Measurements from ENCODE around the gene BSND. TPM values are rescaled to one million over a fixed set of nuclear protein-coding genes. Genes with fewer than 3 reads are reported as not detected.

Gene BSND
- not detected for total RNA-seq

DNA sequence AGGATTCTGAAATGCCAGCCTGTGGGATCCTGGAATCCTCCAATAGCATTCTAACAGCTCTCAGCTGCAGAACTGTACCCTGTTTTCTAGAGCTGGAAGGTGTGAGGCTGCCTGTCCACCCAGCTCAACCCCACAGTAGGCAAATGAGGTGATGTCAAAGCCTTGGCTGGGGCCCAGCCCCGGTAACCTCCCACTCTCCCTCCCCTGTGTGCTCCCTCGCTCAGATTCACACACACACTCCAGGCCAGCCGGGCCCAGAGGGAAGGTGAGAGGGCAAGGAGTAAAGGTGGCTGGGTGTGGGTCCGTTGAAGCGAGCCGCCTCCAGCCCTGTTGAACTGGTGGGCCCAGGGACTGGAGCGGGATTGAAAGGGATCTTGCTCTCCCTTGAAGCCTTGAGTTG, at the start of gene BSND:
BSND (plus strand) TSS at position 257 of the 400 bp plus-strand sequence. CDS start 254 bp downstream, outside the sequence.
- intact Hi-C loops (cut with DNase I): no loop called here
- Histone ChIP-seq H3K9me3 (no peaks in the 10 kb centered on the region), H3K36me3 (no peaks in the 10 kb centered on the region), H3K4me1 (no peaks in the 10 kb centered on the region), H3K27me3 (peaks cover 5% of the 10 kb centered on the region), H3K9ac (ENCODE audit: low read depth in 2 of 2, low read length in 2 of 2) (no peak within 1 kb of the TSS), H3K4me3 (no peak within 1 kb of the TSS), H3K27ac (no peak within 1 kb of the TSS)
- no peak for DNase-seq
- TF ChIP-seq, protein P1, sequence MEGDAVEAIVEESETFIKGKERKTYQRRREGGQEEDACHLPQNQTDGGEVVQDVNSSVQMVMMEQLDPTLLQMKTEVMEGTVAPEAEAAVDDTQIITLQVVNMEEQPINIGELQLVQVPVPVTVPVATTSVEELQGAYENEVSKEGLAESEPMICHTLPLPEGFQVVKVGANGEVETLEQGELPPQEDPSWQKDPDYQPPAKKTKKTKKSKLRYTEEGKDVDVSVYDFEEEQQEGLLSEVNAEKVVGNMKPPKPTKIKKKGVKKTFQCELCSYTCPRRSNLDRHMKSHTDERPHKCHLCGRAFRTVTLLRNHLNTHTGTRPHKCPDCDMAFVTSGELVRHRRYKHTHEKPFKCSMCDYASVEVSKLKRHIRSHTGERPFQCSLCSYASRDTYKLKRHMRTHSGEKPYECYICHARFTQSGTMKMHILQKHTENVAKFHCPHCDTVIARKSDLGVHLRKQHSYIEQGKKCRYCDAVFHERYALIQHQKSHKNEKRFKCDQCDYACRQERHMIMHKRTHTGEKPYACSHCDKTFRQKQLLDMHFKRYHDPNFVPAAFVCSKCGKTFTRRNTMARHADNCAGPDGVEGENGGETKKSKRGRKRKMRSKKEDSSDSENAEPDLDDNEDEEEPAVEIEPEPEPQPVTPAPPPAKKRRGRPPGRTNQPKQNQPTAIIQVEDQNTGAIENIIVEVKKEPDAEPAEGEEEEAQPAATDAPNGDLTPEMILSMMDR (IDR thresholded peaks at IDR 0.05): no peak

DNA sequence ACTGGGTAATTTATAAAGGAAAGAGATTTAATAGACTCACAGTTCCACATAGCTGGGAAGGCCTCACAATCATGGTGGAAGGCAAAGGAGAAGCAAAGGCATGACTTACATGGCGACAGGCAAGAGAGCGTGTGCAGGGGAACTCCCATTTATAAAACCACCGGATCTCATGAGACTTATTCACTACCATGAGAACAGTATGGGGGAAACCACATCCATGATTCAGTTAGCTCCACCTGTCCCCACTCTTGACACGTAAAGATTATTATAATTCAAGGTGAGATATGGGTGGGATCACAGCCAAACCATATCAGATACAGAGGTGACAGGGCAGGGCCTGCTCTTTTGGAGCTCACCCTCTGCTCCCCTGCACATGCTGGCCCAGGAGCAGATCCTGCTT, 49.7 kb upstream of the BSND start:
- TF ChIP-seq, protein P1 (IDR thresholded peaks at IDR 0.05): no peak
- intact Hi-C loops (cut with DNase I): no loop called here

DNA sequence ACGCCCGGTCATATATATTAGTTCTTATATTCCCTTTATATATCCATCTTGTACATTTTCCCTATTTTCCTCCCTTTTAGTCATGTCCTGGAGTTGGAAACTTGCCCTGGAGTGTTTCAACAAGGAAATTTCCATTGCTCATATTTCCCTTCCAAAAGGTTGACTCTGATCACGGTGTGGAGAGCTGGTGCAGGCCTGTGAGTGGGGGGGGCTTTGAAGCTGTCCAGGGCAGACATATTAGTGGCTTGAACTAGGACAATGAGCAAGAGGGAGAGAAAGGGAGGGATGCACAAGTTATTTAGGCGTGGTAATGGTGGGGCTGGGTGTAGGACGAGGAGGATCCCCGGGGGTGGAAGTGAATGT, 48.7 kb upstream of the BSND start:
- H3K9ac ChIP-seq (ENCODE audit: low read depth in 2 of 2, low read length in 2 of 2): no peak overlapping the region

More for the DNA sequence above, 49.7 kb upstream of the BSND start:
- H3K9me3 ChIP-seq: no peaks in the 10 kb centered on the region
- H3K27ac ChIP-seq: no peak overlapping the region
- H3K27me3 ChIP-seq: no peaks in the 10 kb centered on the region
- no peaks in the 10 kb centered on the region for H3K4me1 ChIP-seq
- no peak overlapping the region for H3K4me3 ChIP-seq
- no peak for DNase-seq
- no peaks in the 10 kb centered on the region for H3K36me3 ChIP-seq
- no peak overlapping the region for H3K9ac ChIP-seq (ENCODE audit: low read depth in 2 of 2, low read length in 2 of 2)

DNA sequence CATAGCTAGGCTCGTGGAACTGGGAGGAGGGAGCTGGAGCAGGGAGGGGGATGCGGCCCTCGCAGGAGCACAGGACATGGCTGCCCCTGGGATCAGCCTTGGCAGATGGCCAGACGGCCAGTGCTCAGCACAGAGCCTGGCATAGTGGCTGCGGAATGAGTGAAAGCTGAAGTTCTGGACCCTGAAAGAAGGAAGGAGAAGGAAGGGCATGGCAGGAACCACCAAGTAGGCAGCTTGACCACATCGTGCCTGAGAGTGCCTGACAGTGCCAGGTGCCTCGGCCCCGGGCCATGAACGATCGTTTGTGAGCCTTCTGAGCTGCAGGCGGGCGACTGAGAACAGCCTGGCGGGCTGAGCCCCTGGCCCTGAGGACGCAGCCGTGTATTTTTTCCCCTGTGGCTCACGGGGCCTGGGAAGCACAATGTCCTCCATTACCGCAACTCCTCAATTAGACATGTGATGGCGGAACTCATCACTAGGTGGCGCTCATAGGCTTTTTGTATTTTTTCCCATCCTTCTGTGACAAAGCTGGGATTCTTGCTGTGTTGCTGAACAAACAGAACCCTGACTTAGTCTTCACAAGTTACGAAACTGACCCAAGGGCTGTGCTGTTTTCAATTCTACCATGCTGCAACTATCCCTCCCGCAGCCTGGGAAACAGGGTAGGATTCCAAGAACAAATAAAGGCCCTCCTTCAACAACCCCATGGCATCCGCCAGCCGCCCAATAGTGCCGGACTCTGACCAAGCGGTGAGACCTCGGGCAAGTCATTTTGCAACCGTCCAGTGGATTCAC, 48.2 kb upstream of the BSND start:
- H3K4me3 ChIP-seq: no peak overlapping the region
- no peak overlapping the region for H3K9ac ChIP-seq (ENCODE audit: low read depth in 2 of 2, low read length in 2 of 2)
- peak; percentile 87 for DNase-seq
- H3K27ac ChIP-seq: no peak overlapping the region
- no peaks in the 10 kb centered on the region for H3K9me3 ChIP-seq
- H3K36me3 ChIP-seq: no peaks in the 10 kb centered on the region
- no peaks in the 10 kb centered on the region for H3K27me3 ChIP-seq
- TF ChIP-seq, protein P1 (IDR thresholded peaks at IDR 0.05): peak; percentile 64
- intact Hi-C loops (cut with DNase I): loop anchor here (1.0 kb wide), 1 partner anchor 46 kb away; no protein-coding TSS in a partner anchor
- H3K4me1 ChIP-seq: no peaks in the 10 kb centered on the region

More for the DNA sequence above, 48.7 kb upstream of the BSND start:
- Histone ChIP-seq H3K27me3 (no peaks in the 10 kb centered on the region), H3K9me3 (no peaks in the 10 kb centered on the region), H3K4me1 (no peaks in the 10 kb centered on the region), H3K36me3 (no peaks in the 10 kb centered on the region), H3K4me3 (no peak overlapping the region), H3K27ac (no peak overlapping the region)
- intact Hi-C loops (cut with DNase I): loop anchor here (1.0 kb wide), 1 partner anchor 46 kb away; no protein-coding TSS in a partner anchor
- DNase-seq: no peak
- TF ChIP-seq, protein P1 (IDR thresholded peaks at IDR 0.05): no peak

DNA sequence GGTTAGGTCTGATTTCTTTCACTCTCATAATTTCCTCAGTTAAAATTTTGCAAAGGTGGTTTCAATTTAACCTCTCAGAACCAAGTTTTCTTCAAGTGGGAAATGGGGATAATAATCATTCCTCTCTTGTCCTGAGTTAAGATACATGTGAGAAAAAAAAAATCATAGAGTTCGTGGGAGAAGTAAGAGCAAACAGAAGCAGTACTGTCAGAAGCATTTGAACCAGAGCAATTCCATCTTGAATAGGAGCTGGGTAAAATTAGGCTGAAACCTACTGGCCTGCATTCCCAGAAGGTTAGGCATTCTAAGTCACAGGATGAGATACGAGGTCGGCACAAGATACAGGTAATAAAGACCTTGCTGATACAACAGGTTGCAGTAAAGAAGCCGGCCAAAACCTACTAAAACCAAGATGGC, 46.9 kb upstream of the BSND start:
- no peak overlapping the region for H3K27ac ChIP-seq
- DNase-seq: no peak
- intact Hi-C loops (cut with DNase I): no loop called here
- no peak overlapping the region for H3K4me3 ChIP-seq
- H3K36me3 ChIP-seq: no peaks in the 10 kb centered on the region
- no peaks in the 10 kb centered on the region for H3K4me1 ChIP-seq
- no peaks in the 10 kb centered on the region for H3K9me3 ChIP-seq
- no peaks in the 10 kb centered on the region for H3K27me3 ChIP-seq
- no peak overlapping the region for H3K9ac ChIP-seq (ENCODE audit: low read depth in 2 of 2, low read length in 2 of 2)
- TF ChIP-seq, protein P1 (IDR thresholded peaks at IDR 0.05): no peak

Data from colonic mucosa (tissue), 4 donors.